T47D (cell line): Measurements from ENCODE around the gene MYORG.

Experiments
- DNase-seq, 2 experiments: peaks; one replicate each; pipeline versions ENCODE4 v3.0.0 to v3.0.0-alpha.2; 2011 to 2012; ENCODE audit warnings: low read depth in 1 of 2, low spot score in 1 of 2
- JUND ChIP-seq: IDR thresholded peaks from 2 replicates; pipeline ENCODE4 v1.6.1; 2012; ENCODE audit warnings: low read depth
- in situ Hi-C: cut with HindIII; loops from 2 replicates; pipeline ENCODE4 v1.10.0; 2016; ENCODE audit warnings: low sequenced_read_pairs, low pct_unique_long_range_greater_than_20kb

Gene MYORG

DNA sequence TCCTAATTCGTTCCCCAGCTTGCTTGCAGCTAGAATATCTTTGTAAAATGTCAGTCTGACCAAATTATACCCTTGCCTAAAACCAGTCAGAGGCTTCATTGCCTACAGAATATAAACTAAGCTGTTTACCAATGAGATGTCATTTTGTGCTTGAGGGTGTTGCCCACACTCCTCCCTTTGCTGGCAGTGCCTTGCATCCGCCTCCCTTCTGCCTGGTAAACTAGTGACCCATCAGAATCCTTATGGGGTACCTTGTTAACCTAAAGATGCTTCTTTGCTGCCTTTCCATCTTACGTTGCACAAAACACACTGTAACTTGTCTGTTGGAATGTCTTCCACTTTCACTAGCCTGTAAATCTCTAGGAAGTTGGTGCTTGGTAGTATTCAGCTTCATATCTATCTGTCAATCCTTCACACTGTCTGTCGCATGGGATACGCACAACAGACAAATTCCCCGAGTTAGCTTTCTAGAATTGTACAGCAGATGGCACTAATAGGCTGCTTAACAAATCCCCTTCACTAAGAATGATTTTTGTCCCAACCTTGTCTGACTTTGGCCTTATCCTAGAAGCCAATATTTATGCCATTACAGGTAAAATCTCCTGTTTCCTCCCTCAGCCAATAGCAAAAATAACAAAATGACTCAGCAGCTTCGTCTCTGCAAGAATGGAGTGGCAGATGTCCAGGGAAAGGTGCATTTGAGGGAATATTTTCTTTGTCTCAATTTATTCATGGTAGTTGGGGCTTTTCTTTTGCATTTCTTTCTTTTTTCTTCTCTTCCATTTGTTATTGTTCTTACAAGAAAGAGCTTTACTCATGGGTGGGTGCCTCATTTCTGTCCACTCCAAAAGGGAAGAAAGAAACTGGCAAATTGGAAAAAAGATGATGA lies 44.4 kb downstream of the MYORG start:
- DNase-seq = peak; percentile 9 to 70
- in situ Hi-C loops = no loop called here

DNA sequence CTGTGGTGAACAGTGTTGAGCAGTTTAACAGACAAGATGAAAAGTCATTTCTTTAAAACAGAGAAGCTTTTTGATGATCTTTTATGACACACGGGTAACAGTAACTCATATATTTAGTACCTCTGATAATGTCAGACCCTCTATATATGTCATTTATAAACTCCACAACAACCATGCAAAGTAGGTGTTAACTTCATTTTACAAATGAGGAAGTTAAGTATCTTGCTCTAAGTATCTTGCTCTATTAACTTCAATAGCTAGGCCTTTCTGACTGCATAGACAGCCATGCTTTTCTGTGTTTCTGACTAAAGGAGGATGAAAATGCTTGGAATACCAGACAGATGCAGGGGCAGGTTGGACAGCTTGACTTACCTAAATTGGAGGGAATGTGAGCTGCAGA lies 45.5 kb downstream of the MYORG start:
- in situ Hi-C loops = no loop called here
- TF ChIP-seq JUND = no peak
- DNase-seq = no peak

More for the DNA sequence above, 44.4 kb downstream of the MYORG start:
- no peak for TF ChIP-seq JUND

DNA sequence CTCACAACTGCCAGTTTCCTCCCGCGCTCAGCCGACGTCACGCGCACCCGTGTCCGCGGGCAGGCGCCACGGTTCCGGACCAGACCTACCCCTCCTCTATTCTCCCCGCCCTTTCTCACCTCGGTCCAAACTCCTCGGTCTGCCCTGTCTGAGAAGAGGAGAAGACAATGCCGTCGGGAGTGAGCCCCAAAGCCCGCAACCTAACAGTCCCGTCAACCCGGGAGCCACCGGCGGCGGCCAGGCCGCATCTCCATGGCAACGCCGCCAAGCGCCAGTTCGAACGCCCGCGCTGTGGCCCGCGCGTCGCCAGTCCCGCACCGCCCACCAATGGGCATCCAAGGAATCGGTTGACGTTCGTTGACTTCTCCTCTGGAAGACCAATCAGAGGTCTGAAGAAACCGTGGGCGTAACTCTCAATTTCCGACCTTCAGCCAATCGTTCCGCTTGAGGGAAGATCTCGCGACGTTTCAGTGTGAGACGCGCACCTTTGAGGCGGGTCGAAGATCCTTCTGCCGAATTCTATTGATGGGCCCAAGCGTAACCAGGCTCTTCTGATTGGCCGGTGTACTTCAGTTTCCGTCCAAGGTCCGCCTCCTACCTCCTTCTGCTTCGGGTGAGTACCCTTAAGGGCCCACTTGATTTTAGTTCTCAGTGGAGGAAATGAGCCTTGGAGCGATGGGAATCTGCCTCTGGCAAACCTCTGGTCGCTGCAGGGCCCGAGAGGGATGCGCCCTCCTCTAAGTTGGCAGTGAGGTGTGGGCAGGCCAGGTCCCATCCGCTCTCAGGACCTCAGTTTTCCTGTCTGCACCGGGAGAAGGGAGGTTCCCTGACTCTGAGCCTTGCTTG lies 47.5 kb downstream of the MYORG start, which contains the start of the genes KIF24 and NUDT2:
Gene KIF24, minus strand, starts transcription at position 282 of the 846 bp plus-strand sequence. CDS start 17,922 bp downstream, outside the sequence.
Gene NUDT2, plus strand, starts transcription at position 583 of the 846 bp plus-strand sequence. CDS start 9,471 bp downstream, outside the sequence.
- DNase-seq = peak; percentile 71 to 99
- in situ Hi-C loops = no loop called here
- no peak for TF ChIP-seq JUND

DNA sequence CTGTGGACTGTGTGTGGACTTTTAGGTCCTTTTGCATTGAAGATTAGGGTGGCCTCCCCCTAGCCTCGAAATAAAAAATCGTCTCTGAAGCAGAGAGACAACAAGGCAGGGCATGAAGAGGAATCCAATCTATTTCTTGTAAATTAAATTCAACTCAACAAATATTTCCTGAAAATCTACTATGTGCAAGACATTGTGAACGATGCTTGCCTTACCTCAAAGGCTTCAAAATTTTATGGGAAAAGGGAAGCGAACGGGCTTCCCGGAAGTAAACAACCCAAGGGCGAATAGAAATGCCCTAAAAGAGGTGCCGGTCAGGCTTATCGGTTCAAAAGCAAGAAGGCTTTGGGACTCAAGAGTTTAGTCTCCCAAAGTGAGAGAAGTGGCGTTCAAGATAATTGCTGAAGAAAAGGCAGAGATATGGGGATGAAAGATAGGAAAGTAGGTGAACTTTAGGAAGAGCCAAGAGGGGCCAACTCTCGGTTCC lies 48.2 kb downstream of the MYORG start:
- TF ChIP-seq JUND = no peak
- in situ Hi-C loops = no loop called here
- DNase-seq = no peak

DNA sequence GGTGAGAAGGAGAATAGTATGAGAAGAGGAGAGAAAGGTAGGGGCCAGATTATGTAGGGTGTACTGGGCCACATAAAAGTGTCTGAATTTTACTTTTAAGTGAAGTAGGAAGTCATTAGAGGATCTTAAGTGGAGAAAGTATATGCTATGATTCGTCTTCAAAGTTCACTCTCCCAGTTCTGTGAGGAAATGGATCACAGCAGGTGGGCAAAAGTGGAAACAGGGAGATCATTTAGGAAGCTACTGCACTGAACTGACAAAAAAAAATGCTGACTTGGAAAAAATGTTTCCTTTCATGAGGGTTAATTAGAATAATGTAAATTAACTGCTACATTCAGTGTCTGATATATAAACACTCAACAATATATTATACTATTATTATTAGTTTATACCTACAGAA lies 50.0 kb downstream of the MYORG start:
- in situ Hi-C loops = no loop called here
- no peak for TF ChIP-seq JUND
- no peak for DNase-seq

DNA sequence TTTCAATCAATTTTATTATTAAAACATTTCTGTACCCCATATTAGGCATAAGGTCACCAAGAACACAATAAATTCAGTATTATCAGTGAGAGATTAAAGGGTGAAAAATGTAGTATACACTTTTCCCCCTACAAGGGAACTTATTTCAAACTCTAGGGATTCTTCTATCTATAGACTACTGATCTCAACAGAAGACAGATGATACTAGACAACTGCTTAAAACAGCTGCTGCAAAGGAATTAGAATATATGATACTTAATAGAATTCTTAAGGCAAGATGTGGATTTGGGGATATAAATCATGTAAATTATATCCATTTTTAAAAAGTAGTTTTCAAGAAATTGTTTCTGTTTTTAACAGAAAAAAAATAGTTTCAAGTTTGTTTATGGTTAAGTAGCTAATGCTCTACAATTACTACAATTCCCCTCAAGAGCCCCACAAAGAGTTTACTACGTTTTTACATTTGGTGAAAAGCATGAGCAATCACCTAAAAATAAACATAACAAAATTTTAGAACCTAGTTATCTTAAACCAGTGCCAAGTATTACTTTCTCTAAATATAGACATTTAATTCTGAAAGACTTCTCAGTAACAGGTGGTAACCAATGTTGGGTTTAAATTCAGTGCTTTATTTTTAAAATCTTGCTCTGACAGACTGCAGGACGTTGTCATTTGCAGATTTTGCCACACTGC lies 53.7 kb downstream of the MYORG start:
- DNase-seq = no peak
- in situ Hi-C loops = no loop called here
- no peak for TF ChIP-seq JUND

DNA sequence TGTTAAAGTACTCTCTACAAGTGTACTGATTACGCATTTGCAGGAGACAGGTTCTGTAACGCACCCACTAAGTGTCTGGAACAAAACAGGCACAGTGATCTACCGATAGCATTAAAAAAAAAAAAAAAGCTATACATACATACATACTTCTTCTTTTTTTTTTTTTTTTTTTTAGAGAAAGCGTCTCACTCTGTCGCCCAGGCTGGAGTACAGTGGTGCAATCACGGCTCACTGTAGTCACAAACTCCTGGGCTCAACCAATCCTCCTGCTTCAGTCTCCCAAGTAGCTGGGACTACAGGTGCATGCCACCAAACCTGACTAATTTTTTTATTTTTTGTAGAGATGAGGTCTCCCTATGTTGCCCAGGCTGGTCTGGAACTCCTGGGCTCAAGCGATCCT lies 55.2 kb downstream of the MYORG start:
- no peak for TF ChIP-seq JUND
- no peak for DNase-seq
- in situ Hi-C loops = no loop called here

DNA sequence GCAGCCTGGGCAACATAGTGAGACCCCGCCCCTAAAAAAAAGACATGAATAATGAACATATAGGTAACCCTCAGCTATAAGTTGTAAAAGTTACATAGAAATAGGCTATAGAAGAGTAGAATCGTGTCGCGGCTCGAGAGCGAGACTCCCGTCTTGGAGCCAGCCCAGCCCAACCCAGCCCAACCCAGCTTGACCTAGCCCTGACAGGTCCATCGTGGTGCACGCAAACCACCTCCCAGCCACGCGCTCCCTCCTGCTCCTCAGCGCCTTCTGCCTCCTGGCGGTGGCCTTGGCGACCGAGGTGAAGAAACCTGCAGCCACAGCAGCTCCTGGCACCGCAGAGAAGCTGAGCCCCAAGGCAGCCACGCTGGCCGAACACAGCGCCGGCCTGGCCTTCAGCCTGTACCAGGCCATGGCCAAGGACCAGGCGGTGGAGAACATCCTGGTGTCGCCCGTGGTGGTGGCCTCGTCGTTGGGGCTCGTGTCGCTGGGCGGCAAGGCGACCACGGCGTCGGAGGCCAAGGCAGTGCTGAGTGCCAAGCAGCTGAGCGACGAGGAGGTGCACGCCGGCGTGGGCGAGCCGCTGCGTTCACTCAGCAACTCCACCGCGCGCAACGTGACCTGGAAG lies 58.4 kb downstream of the MYORG start:
- no peak for DNase-seq
- no peak for TF ChIP-seq JUND
- in situ Hi-C loops = no loop called here

DNA sequence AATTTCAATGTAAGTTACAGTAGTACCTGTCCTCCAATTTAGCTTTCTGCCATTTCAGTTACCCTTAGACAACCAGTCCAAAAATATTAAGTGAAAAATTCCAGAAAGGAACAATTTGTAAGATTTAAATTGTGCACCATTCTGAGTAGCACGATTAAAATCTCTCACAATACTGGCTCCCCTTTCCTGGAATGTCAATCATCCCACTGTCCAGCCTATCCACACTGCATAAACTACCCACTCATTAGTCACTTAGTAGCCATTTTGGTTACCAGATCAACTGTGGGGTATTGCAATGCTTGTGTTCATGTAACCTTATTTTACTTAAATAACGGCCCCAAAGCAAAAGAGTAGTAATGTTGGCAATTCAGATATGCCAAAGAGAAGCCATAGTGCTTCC lies 59.3 kb downstream of the MYORG start:
- TF ChIP-seq JUND = no peak
- DNase-seq = no peak
- in situ Hi-C loops = no loop called here
